Ovary (tissue), 9 donors: ENCODE data around the gene NFKBIA. TPM values are rescaled to one million over a fixed set of nuclear protein-coding genes. Genes with fewer than 3 reads are reported as not detected.
A peak's percentile ranks its signal among the peaks of the same experiment; 100 is the strongest.

Source experiments
- DNase-seq, 5 donors: peaks; one replicate each; pipeline ENCODE4 v3.0.0-alpha.2; 2019 to 2020
- H3K27ac ChIP-seq, 2 donors: fragments of 200-600 bp; one replicate each; pipeline versions ENCODE4 v1.5.1 to v1.8.0; 2019 to 2022
- H3K27me3 ChIP-seq: fragments of 200-600 bp; one replicate; pipeline ENCODE4 v1.8.0; 2022
- H3K36me3 ChIP-seq: fragments of 200-600 bp; sonication (generic); one replicate; pipeline ENCODE4 v1.5.1; 2019
- H3K4me1 ChIP-seq: one replicate; pipeline ENCODE4 v1.8.1; 2013; ENCODE audit warnings: mild to moderate bottlenecking, moderate library complexity; ENCODE audit not compliant: insufficient read depth
- H3K4me3 ChIP-seq: fragments of 200-600 bp; sonication (generic); one replicate; pipeline ENCODE4 v1.5.1; 2017
- H3K9me3 ChIP-seq, 2 donors: fragments of 200-600 bp in 1 of 2; sonication (generic) in 1 of 2; one replicate each; pipeline versions ENCODE4 v1.5.1 to v1.8.1; 2013 to 2019; ENCODE audit warnings: mild to moderate bottlenecking in 1 of 2, moderate library complexity in 1 of 2
- CTCF ChIP-seq, 3 donors: fragments of 450-650 bp in 2 of 3; fragments of 200-600 bp in 1 of 3; IDR thresholded peaks; one replicate each; pipeline versions ENCODE4 v1.5.1 to v1.8.0; 2016 to 2022; ENCODE audit warnings: antibody characterized with exemption in 3 of 3, mild to moderate bottlenecking in 1 of 3
- EP300 ChIP-seq: sonication (generic); formaldehyde crosslinking; IDR thresholded peaks from one replicate; pipeline ENCODE4 v1.6.1; 2017; ENCODE audit warnings: antibody characterized with exemption
- POLR2A ChIP-seq: fragments of 450-650 bp; IDR thresholded peaks from one replicate; pipeline ENCODE4 v1.6.1; 2017; ENCODE audit warnings: antibody characterized with exemption, mild to moderate bottlenecking, moderate library complexity
- WGBS, 3 donors: extraction: QIAGEN DNeasy Blood & Tissue Kit in 1 of 3; methylation state at CpG; one replicate each; pipeline versions ENCODE4 v1.1.5 to v1.1.7; 2013 to 2017; 5-methylcytosine and 5-hydroxymethylcytosine counted together
- intact Hi-C, 4 donors: fragments of 100-400 bp; cut with DNase I; formaldehyde crosslinking; loops; one replicate each; pipeline versions ENCODE4 v1.11.0 to v1.15.1; 2022 to 2023
- polyA plus RNA-seq, 2 donors: library from polyadenylated mRNA; stranded (reverse); fragments of 200-250 nt in 1 of 2; fragments of 350-450 nt in 1 of 2; fragmentation: Illumina TruSeq in 1 of 2; extraction: RNeasy Lipid Tissue Mini Kit (QIAGEN cat#74804) in 1 of 2; gene quantifications; one replicate each; pipeline ENCODE4 v1.2.3, GENCODE V29; 2013 to 2014
- total RNA-seq, 7 donors: library from RNA; depleted of rRNA in 2 of 7; stranded (reverse); fragments of >200 nt in 2 of 7; fragmentation: NEBNext Ultra II Directional in 3 of 7; extraction: Animal tissue kit (Norgen Biotek cat#: 25700) in 3 of 7; gene quantifications; one replicate each; pipeline versions ENCODE4 v1.1.0 to v1.2.4, GENCODE V29; 2016 to 2023
- donor health status: DM: no; HTN: no; CAD: no; lungs with moderate emphysema.
- donor health status: DM: no; HTN: no; CAD: no.
- donor health status: Bipolar disorder and iron deficiency.
- donor health status: DM: yes; HTN: yes; CAD: no.
- donor health status: DM: no; HTN: no; CAD: no.
- donor health status: DM: yes; HTN: yes; CAD: no.

NFKBIA gene
- total and polyA plus RNA-seq, 9 donors = 109 to 1,807 (median 222) TPM

- H3K9me3 ChIP-seq = no peaks in the 10 kb centered on the region
- TF ChIP-seq POLR2A = no peak
- no peak for TF ChIP-seq EP300
- TF ChIP-seq CTCF (IDR thresholded peaks at IDR 0.05) = no peak
- no peak for DNase-seq
- peaks cover 21% of the 10 kb centered on the region for H3K4me1 ChIP-seq
- H3K27ac ChIP-seq = no peak overlapping the region
- H3K36me3 ChIP-seq = no peaks in the 10 kb centered on the region
- no peaks in the 10 kb centered on the region for H3K27me3 ChIP-seq
- no peak overlapping the region for H3K4me3 ChIP-seq
- 92 to 97% (median 93%) methylated on average over 8 of the region's 8 CpGs for WGBS, 3 donors
- intact Hi-C loops = no loop called here
These were observed 38.0 kb downstream of the NFKBIA start for GRCh38 chr14:35366521-35366976.

GRCh38 chr14:35366056-35366451, 38.5 kb downstream of the NFKBIA start:
- Histone ChIP-seq H3K27me3 (no peaks in the 10 kb centered on the region), H3K4me1 (peaks cover 21% of the 10 kb centered on the region), H3K36me3 (no peaks in the 10 kb centered on the region), H3K4me3 (no peak overlapping the region), H3K27ac (peak overlapping the region in 1 of 2 donors; percentile 43), H3K9me3 (no peaks in the 10 kb centered on the region)
- DNase-seq = no peak
- intact Hi-C loops = no loop called here
- no peak for TF ChIP-seq CTCF (IDR thresholded peaks at IDR 0.05)
- TF ChIP-seq POLR2A = no peak
- TF ChIP-seq EP300 = no peak
- 77 to 90% (median 77%) methylated on average over 12 of the region's 12 CpGs for WGBS, 3 donors

- no peaks in the 10 kb centered on the region for H3K9me3 ChIP-seq
- WGBS, 3 donors = 35 to 49% (median 45%) methylated on average over 13 of the region's 13 CpGs
- H3K4me3 ChIP-seq = no peak overlapping the region
- no peaks in the 10 kb centered on the region for H3K27me3 ChIP-seq
- H3K4me1 ChIP-seq = peaks cover 21% of the 10 kb centered on the region
- H3K27ac ChIP-seq = peak overlapping the region in 1 of 2 donors; percentile 43
- intact Hi-C loops = no loop called here
- no peak for TF ChIP-seq CTCF (IDR thresholded peaks at IDR 0.05)
- TF ChIP-seq EP300 = peak; percentile 36
- H3K36me3 ChIP-seq = no peaks in the 10 kb centered on the region
- peak in 4 of 5 donors; percentile 56 to 81 (median 68) for DNase-seq
These were observed 39.2 kb downstream of the NFKBIA start for GRCh38 chr14:35365130-35366055.

GRCh38 chr14:35362911-35363374, 41.6 kb downstream of the NFKBIA start:
- Histone ChIP-seq H3K36me3 (no peaks in the 10 kb centered on the region), H3K4me1 (peaks cover 21% of the 10 kb centered on the region), H3K27me3 (no peaks in the 10 kb centered on the region), H3K27ac (no peak overlapping the region), H3K9me3 (no peaks in the 10 kb centered on the region), H3K4me3 (no peak overlapping the region)
- no peak for DNase-seq
- intact Hi-C loops = no loop called here
- WGBS, 3 donors = 36 to 62% (median 57%) methylated on average over 25 of the region's 25 CpGs
- no peak for TF ChIP-seq POLR2A
- TF ChIP-seq EP300 = no peak
- no peak for TF ChIP-seq CTCF (IDR thresholded peaks at IDR 0.05)
